Skeletal muscle satellite cell (primary cell): ENCODE measurements around the gene USP36.

Experiments used
- H3K27me3 ChIP-seq: 2 replicates; pipeline ENCODE4 v1.7.0; 2013; ENCODE audit warnings: low read length; ENCODE audit not compliant: control insufficient read depth, insufficient read depth
- H3K36me3 ChIP-seq: 2 replicates; pipeline ENCODE4 v1.7.0; 2013; ENCODE audit warnings: mild to moderate bottlenecking, control low read depth, low read length; ENCODE audit not compliant: insufficient read depth
- H3K4me1 ChIP-seq: 2 replicates; pipeline ENCODE4 v1.7.0; 2013; ENCODE audit warnings: low read length; ENCODE audit not compliant: control insufficient read depth, insufficient read depth
- H3K4me2 ChIP-seq: 2 replicates; pipeline ENCODE4 v1.7.0; 2013; ENCODE audit warnings: mild to moderate bottlenecking, low read length
- H3K4me3 ChIP-seq: 2 replicates; pipeline ENCODE4 v1.7.0; 2013; ENCODE audit warnings: low read length
- H3K9ac ChIP-seq: 2 replicates; pipeline ENCODE4 v1.7.0; 2013; ENCODE audit warnings: mild to moderate bottlenecking, low read depth, low read length, moderate library complexity
- H3K9me3 ChIP-seq: replicated peaks from 2 replicates; pipeline ENCODE4 v1.7.0; 2013; ENCODE audit warnings: mild to moderate bottlenecking, control low read depth, low read length

Gene USP36

DNA sequence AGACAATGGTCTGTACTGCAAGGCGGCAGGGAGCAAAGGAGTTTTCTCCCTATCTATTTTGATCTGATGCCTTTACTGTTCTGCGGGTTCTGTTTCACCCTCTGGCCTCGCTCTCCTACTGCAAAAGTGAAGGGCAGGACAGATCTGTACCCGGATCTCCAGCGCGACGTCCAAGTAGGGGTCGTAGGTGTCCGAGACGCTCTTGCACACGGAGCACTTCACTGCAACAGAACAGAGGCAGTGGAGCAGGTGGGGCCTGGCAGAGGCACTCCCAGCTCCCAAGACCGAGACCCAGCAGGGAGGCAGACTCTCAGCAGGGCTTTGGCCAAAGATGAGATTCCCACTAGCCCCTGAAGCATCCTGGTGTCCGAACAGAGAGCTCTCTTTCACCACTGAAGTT lies 19.8 kb downstream of the USP36 start:
- Histone ChIP-seq H3K4me2 (no peak overlapping the region), H3K9ac (no peak overlapping the region), H3K27me3 (no peaks in the 10 kb centered on the region), H3K4me1 (peaks cover 6% of the 10 kb centered on the region), H3K36me3 (peaks cover 83% of the 10 kb centered on the region), H3K9me3 (no peaks in the 10 kb centered on the region), H3K4me3 (no peak overlapping the region)

DNA sequence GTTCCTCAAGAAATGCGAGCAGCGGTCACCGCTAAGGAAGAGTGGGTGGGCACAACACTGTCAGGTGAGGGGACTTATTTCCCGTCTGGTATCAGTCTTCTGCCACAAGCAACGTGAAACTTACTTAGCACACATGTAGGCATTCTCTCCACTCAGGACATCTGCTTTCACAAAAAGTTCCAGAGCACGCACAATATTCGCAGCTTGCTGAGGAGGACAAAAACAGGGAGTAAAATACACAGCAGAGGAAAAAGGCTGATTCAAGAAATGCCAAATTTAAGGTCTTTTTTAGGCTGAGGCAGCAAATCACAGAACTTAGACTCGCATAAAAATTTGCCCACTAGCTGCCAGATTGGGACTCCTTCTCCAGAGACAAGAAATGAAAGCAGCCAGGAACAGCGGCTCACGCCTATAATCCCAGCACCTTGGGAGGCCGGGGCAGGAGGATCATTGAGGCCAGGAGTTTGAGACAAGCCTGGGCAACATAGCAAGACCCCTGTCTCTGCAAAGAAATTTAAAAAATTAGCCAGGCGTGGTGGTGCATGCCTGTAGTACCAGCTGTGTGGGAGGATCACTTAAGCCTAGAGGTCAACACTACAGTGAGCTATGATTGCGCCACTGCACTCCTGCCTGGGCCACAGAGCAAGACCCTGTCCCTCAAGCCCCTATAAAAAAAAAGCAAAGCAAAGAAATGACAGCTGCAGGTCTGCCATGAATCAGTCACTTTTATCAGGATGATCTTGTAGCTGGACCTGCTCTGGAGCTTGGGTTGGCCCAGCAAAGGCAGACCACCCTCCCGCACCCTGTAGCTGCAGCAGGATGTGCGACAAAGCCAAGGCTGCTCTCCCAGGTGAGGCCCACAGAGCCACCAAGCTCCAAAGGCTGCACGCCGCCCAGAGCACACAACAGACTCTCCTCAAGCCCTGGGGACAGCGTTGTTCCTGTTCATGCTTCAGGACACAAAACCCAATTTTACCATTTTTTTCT lies 20.5 kb downstream of the USP36 start:
- Histone ChIP-seq H3K4me3 (no peak overlapping the region), H3K4me2 (no peak overlapping the region), H3K4me1 (peaks cover 6% of the 10 kb centered on the region), H3K9me3 (no peaks in the 10 kb centered on the region), H3K36me3 (peaks cover 82% of the 10 kb centered on the region), H3K27me3 (no peaks in the 10 kb centered on the region), H3K9ac (no peak overlapping the region)

DNA sequence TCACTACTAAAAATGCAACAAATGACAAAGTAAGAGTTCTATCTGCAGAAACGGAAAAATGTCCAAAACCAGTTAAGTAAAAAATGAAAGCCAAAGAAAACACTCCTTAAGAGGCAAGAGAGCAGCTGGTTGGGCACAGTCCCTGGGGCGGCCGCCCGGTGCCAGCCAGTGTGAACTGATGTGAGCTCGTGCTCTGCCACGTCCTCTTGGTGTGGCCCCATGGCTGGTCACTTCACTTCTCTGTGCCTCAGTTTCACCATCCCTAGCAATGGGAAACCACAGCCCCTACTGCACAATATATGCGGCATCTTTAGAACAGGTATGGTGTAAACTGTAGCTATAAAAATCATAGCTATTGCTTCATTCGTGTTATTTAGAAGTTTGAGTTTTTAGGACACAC lies 21.2 kb downstream of the USP36 start:
- H3K9ac ChIP-seq = no peak overlapping the region
- peaks cover 6% of the 10 kb centered on the region for H3K4me1 ChIP-seq
- H3K36me3 ChIP-seq = peaks cover 81% of the 10 kb centered on the region

DNA sequence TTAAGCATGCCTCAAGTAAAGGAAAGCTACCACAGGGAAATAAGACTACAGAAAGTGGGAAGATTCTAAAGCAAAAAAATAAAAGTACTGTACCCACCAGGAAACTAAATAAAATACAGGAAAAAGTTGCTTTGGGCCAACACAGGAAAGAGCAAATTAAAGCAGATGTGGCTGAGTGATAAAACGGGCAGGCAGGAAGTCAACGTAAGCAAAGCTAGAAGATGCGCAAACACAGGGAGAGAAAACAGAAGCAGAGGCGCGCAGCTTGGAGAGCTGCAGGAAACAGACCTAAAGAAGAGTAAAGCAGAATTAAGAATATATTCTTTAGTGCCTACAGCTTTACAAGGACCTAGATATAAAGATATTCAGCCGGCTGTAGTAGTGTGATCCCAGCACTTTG lies 21.7 kb downstream of the USP36 start:
- Histone ChIP-seq H3K9ac (no peak overlapping the region), H3K4me1 (peaks cover 6% of the 10 kb centered on the region), H3K4me3 (no peak overlapping the region), H3K36me3 (peaks cover 83% of the 10 kb centered on the region), H3K27me3 (no peaks in the 10 kb centered on the region), H3K4me2 (no peak overlapping the region), H3K9me3 (no peaks in the 10 kb centered on the region)

More for the DNA sequence above, 21.2 kb downstream of the USP36 start:
- H3K27me3 ChIP-seq = no peaks in the 10 kb centered on the region
- H3K4me3 ChIP-seq = no peak overlapping the region
- H3K9me3 ChIP-seq = no peaks in the 10 kb centered on the region
- H3K4me2 ChIP-seq = no peak overlapping the region

DNA sequence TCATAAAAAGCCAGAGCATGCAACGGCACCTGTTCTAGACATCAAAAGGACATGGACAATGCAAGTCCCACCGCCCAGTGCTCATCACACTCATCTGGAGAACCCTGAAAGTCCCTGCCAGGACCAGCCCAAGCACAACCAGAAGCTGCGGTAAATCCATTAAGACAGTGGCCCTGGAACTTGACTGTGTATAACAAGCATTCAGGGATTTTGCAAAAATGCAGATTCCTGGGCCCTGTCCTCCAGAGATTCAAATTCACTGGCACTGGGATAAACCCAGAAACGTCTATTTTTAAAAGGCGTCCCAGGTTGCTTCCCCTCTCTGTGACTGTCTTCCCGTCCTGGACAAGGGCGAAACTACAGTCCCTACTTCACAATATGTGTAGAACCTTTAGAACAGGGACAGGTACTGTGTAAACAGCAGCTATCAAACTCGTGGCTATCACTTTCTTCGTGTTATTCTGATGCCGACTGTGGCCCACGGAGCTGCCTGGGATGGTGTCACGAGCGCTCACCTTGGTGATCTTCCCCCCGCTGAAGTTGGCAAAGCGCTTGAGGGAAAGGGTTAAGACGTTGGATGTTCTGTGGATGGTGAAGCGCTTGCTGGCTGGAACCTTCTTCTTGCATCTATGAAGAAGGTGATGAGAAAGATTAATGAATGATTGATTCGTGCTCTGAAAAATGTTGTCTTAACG lies 22.3 kb downstream of the USP36 start:
- Histone ChIP-seq H3K4me1 (peaks cover 6% of the 10 kb centered on the region), H3K36me3 (peaks cover 83% of the 10 kb centered on the region), H3K9me3 (no peaks in the 10 kb centered on the region), H3K4me2 (no peak overlapping the region), H3K27me3 (no peaks in the 10 kb centered on the region), H3K4me3 (no peak overlapping the region), H3K9ac (no peak overlapping the region)

DNA sequence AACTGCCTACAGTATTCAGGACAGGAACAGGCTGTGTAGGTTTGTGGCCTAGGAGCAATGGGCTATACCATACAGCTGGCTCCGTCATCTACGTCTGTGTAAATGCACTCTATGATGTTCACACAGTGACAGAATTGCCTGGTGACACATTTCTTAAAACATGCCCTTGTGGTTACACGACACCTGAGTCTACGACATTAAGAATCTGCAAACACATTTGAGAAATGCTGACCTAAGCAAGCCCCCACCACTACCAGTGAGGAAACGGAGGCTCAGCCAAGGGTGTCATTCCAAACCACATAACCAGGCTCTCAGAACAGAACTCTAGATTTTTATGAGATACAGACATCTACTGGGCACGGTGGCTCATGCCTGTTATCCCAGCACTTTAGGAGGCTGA lies 23.5 kb downstream of the USP36 start:
- no peak overlapping the region for H3K4me3 ChIP-seq
- no peaks in the 10 kb centered on the region for H3K4me1 ChIP-seq
- H3K9me3 ChIP-seq = no peaks in the 10 kb centered on the region
- no peak overlapping the region for H3K4me2 ChIP-seq
- H3K27me3 ChIP-seq = no peaks in the 10 kb centered on the region
- H3K36me3 ChIP-seq = peaks cover 81% of the 10 kb centered on the region
- no peak overlapping the region for H3K9ac ChIP-seq

DNA sequence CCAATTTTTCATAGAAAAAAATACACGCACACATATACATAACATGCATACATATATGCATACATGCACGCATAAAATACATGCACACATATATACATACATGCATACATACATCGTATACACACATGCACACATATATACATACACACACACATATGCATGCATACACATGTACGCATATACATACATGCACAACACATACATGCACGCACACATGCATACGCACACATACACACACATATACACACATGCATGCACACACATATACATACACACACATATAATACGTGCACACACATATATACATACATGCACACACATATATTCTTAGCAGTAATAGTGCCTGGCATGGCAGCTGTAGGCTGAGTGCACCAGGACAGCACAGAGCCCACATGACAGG lies 24.9 kb downstream of the USP36 start:
- H3K4me3 ChIP-seq = no peak overlapping the region
- H3K9ac ChIP-seq = no peak overlapping the region
- peaks cover 84% of the 10 kb centered on the region for H3K36me3 ChIP-seq
- H3K4me1 ChIP-seq = no peaks in the 10 kb centered on the region
- no peaks in the 10 kb centered on the region for H3K9me3 ChIP-seq
- no peak overlapping the region for H3K4me2 ChIP-seq
- no peaks in the 10 kb centered on the region for H3K27me3 ChIP-seq

DNA sequence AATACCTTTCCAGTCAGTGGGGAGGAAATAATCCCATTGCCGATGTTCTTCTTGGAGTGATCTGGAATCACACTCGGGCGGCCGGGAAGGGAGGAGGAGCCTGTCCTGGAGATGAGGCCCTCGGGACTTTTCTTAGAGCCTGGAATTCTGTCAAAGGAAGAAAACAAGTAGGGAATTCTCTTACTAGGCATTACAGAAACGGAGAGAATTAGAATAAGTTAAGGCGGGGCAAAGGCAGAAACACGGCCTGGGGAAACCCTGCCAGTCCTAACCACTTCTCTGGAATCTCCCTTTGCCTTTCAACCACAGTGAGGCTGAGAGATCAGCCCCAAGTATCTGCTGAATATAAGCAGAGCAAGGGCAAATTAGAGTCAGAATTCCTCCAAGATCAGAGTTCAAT lies 27.8 kb downstream of the USP36 start:
- H3K4me3 ChIP-seq = no peak overlapping the region
- H3K4me1 ChIP-seq = no peaks in the 10 kb centered on the region
- H3K27me3 ChIP-seq = no peaks in the 10 kb centered on the region
- H3K4me2 ChIP-seq = no peak overlapping the region
- peaks cover 79% of the 10 kb centered on the region for H3K36me3 ChIP-seq
- H3K9me3 ChIP-seq = no peaks in the 10 kb centered on the region
- no peak overlapping the region for H3K9ac ChIP-seq

DNA sequence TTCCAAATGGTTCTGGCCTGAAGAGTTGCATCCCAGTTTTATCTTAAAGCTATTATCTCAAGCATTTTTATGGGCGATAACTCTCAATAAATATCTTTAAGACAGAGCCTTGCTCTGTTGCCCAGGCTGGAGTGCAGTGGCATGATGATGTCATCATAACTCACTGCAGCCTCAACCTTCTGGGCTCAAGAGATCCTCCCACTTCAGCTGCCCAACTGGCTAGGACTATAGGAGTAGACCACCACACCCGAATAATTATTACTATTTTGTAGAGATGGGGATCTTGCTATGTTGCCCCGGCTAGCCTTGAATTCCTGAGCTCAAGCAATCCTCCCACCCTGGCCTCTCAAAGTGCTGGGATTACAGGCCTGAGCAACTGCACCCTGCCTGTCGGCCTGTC lies 32.5 kb downstream of the USP36 start:
- Histone ChIP-seq H3K36me3 (peaks cover 78% of the 10 kb centered on the region), H3K9me3 (no peaks in the 10 kb centered on the region), H3K9ac (no peak overlapping the region), H3K4me3 (no peak overlapping the region), H3K27me3 (no peaks in the 10 kb centered on the region), H3K4me2 (no peak overlapping the region), H3K4me1 (no peaks in the 10 kb centered on the region)

DNA sequence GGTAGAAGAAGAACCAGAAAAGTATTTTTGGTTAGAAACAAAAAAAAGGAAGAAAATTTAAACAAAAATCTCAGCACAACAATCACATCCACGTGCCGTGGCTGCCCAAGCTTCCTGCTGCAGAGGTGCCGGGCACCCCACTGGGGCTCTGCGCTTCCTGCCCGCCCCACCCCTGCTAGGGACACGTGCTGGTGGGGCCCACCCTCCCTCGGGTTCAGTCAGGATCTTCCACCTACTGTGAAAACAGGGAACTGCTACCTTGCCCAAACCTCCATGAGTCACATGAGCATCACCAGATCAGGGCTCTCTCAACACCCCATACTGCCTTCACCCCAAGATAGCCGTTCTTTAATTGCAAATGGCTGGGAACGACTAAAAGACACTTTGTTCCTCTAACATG lies 34.2 kb downstream of the USP36 start:
- H3K36me3 ChIP-seq = peaks cover 78% of the 10 kb centered on the region
- no peak overlapping the region for H3K4me3 ChIP-seq
- H3K4me1 ChIP-seq = no peaks in the 10 kb centered on the region
- no peaks in the 10 kb centered on the region for H3K9me3 ChIP-seq
- no peak overlapping the region for H3K9ac ChIP-seq
- no peaks in the 10 kb centered on the region for H3K27me3 ChIP-seq
- H3K4me2 ChIP-seq = no peak overlapping the region

DNA sequence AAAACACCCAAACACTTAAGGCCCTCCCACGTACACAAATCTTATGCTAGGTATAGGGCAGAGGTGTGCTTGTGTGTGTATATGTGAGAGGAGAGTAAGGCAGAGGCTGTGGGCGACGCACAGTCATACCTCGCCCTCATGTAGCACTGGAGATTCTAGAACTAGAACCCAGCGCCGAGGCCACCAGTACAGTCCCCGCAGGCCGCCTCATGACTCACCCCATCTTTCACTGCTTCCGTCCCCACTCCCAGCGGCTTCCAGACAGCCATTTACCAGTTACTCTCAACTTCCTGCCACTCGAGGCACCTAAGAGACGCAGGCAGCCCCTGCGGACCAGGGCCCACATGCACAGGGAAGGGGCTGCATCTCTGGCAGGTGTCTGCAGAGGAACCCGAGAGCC lies 35.3 kb downstream of the USP36 start:
- no peak overlapping the region for H3K4me3 ChIP-seq
- H3K9me3 ChIP-seq = no peaks in the 10 kb centered on the region
- H3K4me1 ChIP-seq = no peaks in the 10 kb centered on the region
- no peak overlapping the region for H3K9ac ChIP-seq
- no peaks in the 10 kb centered on the region for H3K27me3 ChIP-seq
- H3K4me2 ChIP-seq = no peak overlapping the region
- peaks cover 69% of the 10 kb centered on the region for H3K36me3 ChIP-seq
